ENCODE results near the gene PFDN6. TPM values are rescaled to one million over a fixed set of nuclear protein-coding genes. Genes with fewer than 3 reads are reported as not detected.

Gene PFDN6
- total and polyA plus RNA-seq, 10 of the 15 experiments (the other 5 are each of a cell fraction or from before 2014, with no cell fraction given) = 3.1 to 168 (median 82.6) TPM

DNA sequence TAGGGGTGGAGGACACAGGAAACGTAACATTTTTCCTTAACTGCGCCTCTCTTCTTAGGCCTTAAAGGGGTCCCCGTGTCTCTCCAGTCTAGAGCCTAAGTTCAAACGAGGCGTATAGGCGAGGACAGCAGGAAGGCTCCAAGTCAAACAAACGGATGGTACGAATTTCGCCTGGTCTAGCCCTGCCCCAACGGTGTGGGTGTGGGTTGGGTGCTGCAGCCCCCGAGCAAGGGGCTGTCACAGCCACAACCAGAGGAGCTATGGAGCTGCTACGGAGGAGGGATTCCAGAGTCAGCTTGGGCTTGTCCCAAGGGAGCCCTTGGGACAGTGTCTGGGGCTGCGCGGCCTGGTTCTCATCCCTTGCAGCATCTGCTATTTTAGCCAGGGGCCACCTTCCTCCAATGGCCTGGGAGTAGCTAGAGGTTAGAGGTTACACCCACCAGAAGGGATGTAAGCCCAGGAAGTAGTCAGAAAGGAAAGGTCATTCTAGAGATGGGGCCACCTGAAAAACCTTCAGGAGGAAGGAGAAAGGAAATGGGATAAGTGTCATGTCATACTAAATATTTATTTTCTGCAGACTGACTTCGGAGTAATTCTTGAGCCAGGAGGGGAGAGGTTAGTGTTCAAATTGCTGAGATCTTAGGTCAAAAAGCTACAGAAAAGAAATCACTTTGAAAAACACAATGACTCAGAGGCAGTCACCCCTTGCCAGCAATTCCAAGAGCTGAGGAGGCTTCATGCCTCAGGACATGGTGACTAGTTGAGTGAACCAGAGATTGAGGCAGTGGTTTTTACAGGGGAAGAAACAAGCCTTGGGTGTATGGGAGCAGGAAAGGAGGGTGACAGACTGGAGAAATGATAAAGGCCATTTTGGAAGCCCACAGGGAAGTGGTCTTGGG lies 39.4 kb upstream of the PFDN6 start (continued):
- TF ChIP-seq ZNF384 (IDR thresholded peaks at IDR 0.05; ENCODE audit: borderline replicate concordance, low read depth, low read length) = no peak
- TF ChIP-seq FOXK2 (IDR thresholded peaks at IDR 0.05) = no peak
- TF ChIP-seq MYC (IDR thresholded peaks at IDR 0.05; ENCODE audit: insufficient read depth, insufficient read length, insufficient replicate concordance, low read length, severe bottlenecking) = no peak
- TF ChIP-seq, protein P1, sequence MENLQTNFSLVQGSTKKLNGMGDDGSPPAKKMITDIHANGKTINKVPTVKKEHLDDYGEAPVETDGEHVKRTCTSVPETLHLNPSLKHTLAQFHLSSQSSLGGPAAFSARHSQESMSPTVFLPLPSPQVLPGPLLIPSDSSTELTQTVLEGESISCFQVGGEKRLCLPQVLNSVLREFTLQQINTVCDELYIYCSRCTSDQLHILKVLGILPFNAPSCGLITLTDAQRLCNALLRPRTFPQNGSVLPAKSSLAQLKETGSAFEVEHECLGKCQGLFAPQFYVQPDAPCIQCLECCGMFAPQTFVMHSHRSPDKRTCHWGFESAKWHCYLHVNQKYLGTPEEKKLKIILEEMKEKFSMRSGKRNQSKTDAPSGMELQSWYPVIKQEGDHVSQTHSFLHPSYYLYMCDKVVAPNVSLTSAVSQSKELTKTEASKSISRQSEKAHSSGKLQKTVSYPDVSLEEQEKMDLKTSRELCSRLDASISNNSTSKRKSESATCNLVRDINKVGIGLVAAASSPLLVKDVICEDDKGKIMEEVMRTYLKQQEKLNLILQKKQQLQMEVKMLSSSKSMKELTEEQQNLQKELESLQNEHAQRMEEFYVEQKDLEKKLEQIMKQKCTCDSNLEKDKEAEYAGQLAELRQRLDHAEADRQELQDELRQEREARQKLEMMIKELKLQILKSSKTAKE (IDR thresholded peaks at IDR 0.05; ENCODE audit: low read depth, poor library complexity, severe bottlenecking) = no peak
- TF ChIP-seq CBX3 (IDR thresholded peaks at IDR 0.05; ENCODE audit: borderline replicate concordance, low read depth) = no peak

DNA sequence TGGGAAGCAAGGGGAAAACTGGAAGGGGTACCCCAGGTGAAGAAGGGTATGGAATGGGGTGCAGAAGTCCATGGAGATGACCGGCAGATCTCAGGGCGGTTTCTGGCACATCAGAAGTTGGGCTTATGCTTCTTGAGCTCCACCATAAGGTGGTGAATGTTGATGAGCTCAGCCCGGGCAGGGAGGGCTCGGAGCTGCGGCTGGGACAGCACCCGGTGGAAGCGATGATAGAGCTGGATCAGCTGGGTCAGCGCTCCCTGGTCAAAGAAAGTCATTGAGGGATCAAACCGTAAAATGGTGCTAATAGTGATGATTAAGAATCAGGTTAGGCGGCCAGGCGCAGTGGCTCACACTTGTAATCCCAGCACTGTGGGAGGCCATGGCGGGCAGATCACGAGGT lies 38.7 kb upstream of the PFDN6 start:
- H3K27ac ChIP-seq (ENCODE audit: control insufficient read depth, insufficient read depth) = no peak overlapping the region
- intact Hi-C loops (cut with micrococcal nuclease; ENCODE audit: unreplicated experiment) (no loop called here), in situ Hi-C loops (cut with MboI) (no loop called here)
- H3K4me1 ChIP-seq (ENCODE audit: control insufficient read depth, insufficient read depth, low read length) = peaks cover 10% of the 10 kb centered on the region
- no peaks in the 10 kb centered on the region for H4K20me1 ChIP-seq (ENCODE audit: control insufficient read depth, insufficient read depth)
- ATAC-seq (no peak), FAIRE-seq (no peak), DNase-seq (ENCODE audit: low read depth, low spot score) (no peak)
- no peaks in the 10 kb centered on the region for H3K27me3 ChIP-seq (replicated peaks in 1 of 2; ENCODE audit: control insufficient read depth in 2 of 2, insufficient read depth in 2 of 2, low read length in 1 of 2)
- BruUV-seq (replicated peaks) = no TSS peak
- H3K4me2 ChIP-seq (ENCODE audit: control insufficient read depth, insufficient read depth) = peak overlapping the region; percentile 98
- no peak overlapping the region for H2AFZ ChIP-seq (ENCODE audit: control insufficient read depth, low read depth, low read length)
- RAD21 ChIA-PET (ENCODE audit: unreplicated experiment) = interaction anchor here (1.3 to 3.1 kb wide), 2 partner anchors 21 to 77 kb away, joined by 3 to 25 read pairs; partner anchors contain the start of genes RPS18 and VPS52
- H3K36me3 ChIP-seq (ENCODE audit: control insufficient read depth in 2 of 2, insufficient read depth in 2 of 2, low read length in 1 of 2) = peaks cover 2 to 12% of the 10 kb centered on the region in 2 experiments; a peak in 2 of 4 replicates
- CTCF ChIA-PET = interaction anchor here (1.1 to 3.8 kb wide), 7 partner anchors 10 to 317 kb away, joined by 3 to 26 read pairs (median 6); partner anchors contain the start of genes B3GALT4, RGL2, RPS18 and VPS52
- peaks cover 13% of the 10 kb centered on the region for H3K79me2 ChIP-seq (ENCODE audit: control insufficient read depth, insufficient read depth, low read length)
- no peaks in the 10 kb centered on the region for H3K9me3 ChIP-seq (replicated peaks; ENCODE audit: control insufficient read depth, insufficient read depth, low read length)
- WGBS (ENCODE audit: insufficient coverage, insufficient replicate concordance, low lambda C conversion rate, missing lambda C conversion rate) = 97% methylated on average over 13 of the region's 13 CpGs
- TF ChIP-seq NFXL1 (IDR thresholded peaks at IDR 0.05; ENCODE audit: borderline replicate concordance) (no peak), JUND (IDR thresholded peaks at IDR 0.05; ENCODE audit: low read depth, low read length) (no peak), RAD51 (IDR thresholded peaks at IDR 0.05) (no peak), TCF3 (IDR thresholded peaks at IDR 0.05; ENCODE audit: borderline replicate concordance, insufficient read depth, low read depth, low read length) (no peak), TARDBP (IDR thresholded peaks at IDR 0.05; ENCODE audit: borderline replicate concordance) (no peak), YY1 (IDR thresholded peaks at IDR 0.05; ENCODE audit: low read depth, low read length) (no peak), PAX8 (IDR thresholded peaks at IDR 0.05) (no peak), BACH1 (IDR thresholded peaks at IDR 0.05; ENCODE audit: borderline replicate concordance) (no peak), MTA3 (IDR thresholded peaks at IDR 0.05; ENCODE audit: borderline replicate concordance, low read length) (no peak), TBL1XR1 (IDR thresholded peaks at IDR 0.05; ENCODE audit: low read depth, low read length) (no peak), SP1 (IDR thresholded peaks at IDR 0.05; ENCODE audit: low read depth, low read length) (no peak), NFIC (IDR thresholded peaks at IDR 0.05; ENCODE audit: low read depth, low read length) (no peak), EED (IDR thresholded peaks at IDR 0.05; ENCODE audit: low read depth) (no peak), ZZZ3 (IDR thresholded peaks at IDR 0.05; ENCODE audit: control insufficient read depth, insufficient read length, low read depth) (no peak)
- TF ChIP-seq, protein P2, sequence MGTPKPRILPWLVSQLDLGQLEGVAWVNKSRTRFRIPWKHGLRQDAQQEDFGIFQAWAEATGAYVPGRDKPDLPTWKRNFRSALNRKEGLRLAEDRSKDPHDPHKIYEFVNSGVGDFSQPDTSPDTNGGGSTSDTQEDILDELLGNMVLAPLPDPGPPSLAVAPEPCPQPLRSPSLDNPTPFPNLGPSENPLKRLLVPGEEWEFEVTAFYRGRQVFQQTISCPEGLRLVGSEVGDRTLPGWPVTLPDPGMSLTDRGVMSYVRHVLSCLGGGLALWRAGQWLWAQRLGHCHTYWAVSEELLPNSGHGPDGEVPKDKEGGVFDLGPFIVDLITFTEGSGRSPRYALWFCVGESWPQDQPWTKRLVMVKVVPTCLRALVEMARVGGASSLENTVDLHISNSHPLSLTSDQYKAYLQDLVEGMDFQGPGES (IDR thresholded peaks at IDR 0.05) = no peak
- H3K4me3 ChIP-seq = no peak overlapping the region
- H3K9ac ChIP-seq (ENCODE audit: control insufficient read depth, insufficient read depth, low read length) = peak overlapping the region; percentile 97; the same call in 1 of the 2 replicates
- SMC1A ChIA-PET (ENCODE audit: uncharacterized antibody, unreplicated experiment) = interaction anchor here (0.7 to 3.4 kb wide), 6 partner anchors 18 to 101 kb away, joined by 3 to 17 read pairs (median 4); no protein-coding TSS in a partner anchor
- POLR2A ChIA-PET = interaction anchor here (0.6 to 5.2 kb wide), 12 partner anchors 12 to 1383 kb away, joined by 3 to 40 read pairs (median 4); partner anchors contain the start of genes B3GALT4, RING1, RPS18 and VPS52
